Endodermal cell (in vitro differentiated cells): Measurements from ENCODE around the gene LGR6. TPM values are rescaled to one million over a fixed set of nuclear protein-coding genes. Genes with fewer than 3 reads are reported as not detected.

Experiments
- DNase-seq: peaks from one replicate; pipeline ENCODE4 v3.0.0-alpha.2; 2017
- H3K27ac ChIP-seq: 2 replicates; pipeline ENCODE4 v1.5.1; 2013; ENCODE audit warnings: mild to moderate bottlenecking, low read depth, low read length, moderate library complexity
- H3K27me3 ChIP-seq: 2 replicates; pipeline ENCODE4 v1.6.1; 2013; ENCODE audit warnings: mild to moderate bottlenecking, low read length, moderate library complexity; ENCODE audit not compliant: insufficient read depth, control insufficient read depth, poor library complexity, severe bottlenecking
- H3K36me3 ChIP-seq: 2 replicates; pipeline ENCODE4 v1.7.0; 2013; ENCODE audit warnings: mild to moderate bottlenecking, low read length, moderate library complexity; ENCODE audit not compliant: control insufficient read depth, insufficient read depth
- H3K4me1 ChIP-seq: one replicate; pipeline ENCODE4 v1.7.0; 2013; ENCODE audit warnings: low read length; ENCODE audit not compliant: control insufficient read depth, insufficient read depth
- H3K4me3 ChIP-seq: 2 replicates; pipeline ENCODE4 v1.5.1; 2013; ENCODE audit warnings: mild to moderate bottlenecking, low read length, moderate library complexity
- H3K9ac ChIP-seq: 2 replicates; pipeline ENCODE4 v1.6.1; 2013; ENCODE audit warnings: mild to moderate bottlenecking, low read length, moderate library complexity; ENCODE audit not compliant: poor library complexity, severe bottlenecking; ENCODE audit errors: extremely low read depth
- H3K9me3 ChIP-seq: 2 replicates; pipeline ENCODE4 v1.6.1; 2013; ENCODE audit warnings: mild to moderate bottlenecking, low read length, moderate library complexity; ENCODE audit not compliant: control insufficient read depth
- H3K27ac Mint-ChIP-seq: 2 replicates; pipeline ENCODE4 v1.8.0; 2020; ENCODE audit warnings: mixed read lengths
- H3K27me3 Mint-ChIP-seq: 2 replicates; pipeline ENCODE4 v1.8.0; 2021; ENCODE audit warnings: mild to moderate bottlenecking, mixed read lengths; ENCODE audit not compliant: insufficient read depth
- H3K36me3 Mint-ChIP-seq: 2 replicates; pipeline ENCODE4 v1.8.0; 2020; ENCODE audit warnings: low read depth, mixed read lengths
- H3K4me1 Mint-ChIP-seq: 2 replicates; pipeline ENCODE4 v1.8.0; 2020; ENCODE audit warnings: mixed read lengths
- H3K4me3 Mint-ChIP-seq: 2 replicates; pipeline ENCODE4 v1.8.0; 2020; ENCODE audit warnings: mild to moderate bottlenecking, moderate library complexity, mixed read lengths
- H3K9me3 Mint-ChIP-seq: 2 replicates; pipeline ENCODE4 v1.8.0; 2020; ENCODE audit warnings: mild to moderate bottlenecking, mixed read lengths
- WGBS, 2 experiments: methylation state at CpG; one replicate each; pipeline versions ENCODE4 v1.1.5 to v1.1.7; 2013; ENCODE audit warnings: missing lambda C conversion rate in 2 of 2, mixed read lengths in 1 of 2; ENCODE audit not compliant: insufficient coverage in 1 of 2, insufficient read length in 1 of 2; 5-methylcytosine and 5-hydroxymethylcytosine counted together
- total RNA-seq, 2 donors: library from RNA; stranded (reverse); fragmentation: NEBNext Ultra II Directional in 1 of 2; extraction: Animal tissue kit (Norgen Biotek cat#: 25700) in 1 of 2; gene quantifications; 2 replicates in 1 of 2; 3 replicates in 1 of 2; pipeline ENCODE4 v1.2.1, GENCODE V29; 2021
- TF ChIP-seq, protein P1 (sequence below): fragments of 200-600 bp; sonication (generic); conservative IDR thresholded peaks from 2 replicates; pipeline ENCODE4 v1.5.0; 2021; ENCODE audit warnings: antibody characterized with exemption, mild to moderate bottlenecking

LGR6 gene
- total RNA-seq, 2 donors from 2014 or later = 0.73 to 1.5 TPM

- peaks cover 19% of the 10 kb centered on the region for H3K27me3 ChIP-seq
- H3K4me3 ChIP-seq = no peak overlapping the region
- Mint-ChIP-seq H3K4me1 (no peaks in the 10 kb centered on the region), H3K9me3 (no peaks in the 10 kb centered on the region), H3K36me3 (no peaks in the 10 kb centered on the region), H3K27me3 (peaks cover 18% of the 10 kb centered on the region), H3K27ac (no peak overlapping the region), H3K4me3 (no peak overlapping the region)
- H3K27ac ChIP-seq = no peak overlapping the region
- TF ChIP-seq, protein P1, sequence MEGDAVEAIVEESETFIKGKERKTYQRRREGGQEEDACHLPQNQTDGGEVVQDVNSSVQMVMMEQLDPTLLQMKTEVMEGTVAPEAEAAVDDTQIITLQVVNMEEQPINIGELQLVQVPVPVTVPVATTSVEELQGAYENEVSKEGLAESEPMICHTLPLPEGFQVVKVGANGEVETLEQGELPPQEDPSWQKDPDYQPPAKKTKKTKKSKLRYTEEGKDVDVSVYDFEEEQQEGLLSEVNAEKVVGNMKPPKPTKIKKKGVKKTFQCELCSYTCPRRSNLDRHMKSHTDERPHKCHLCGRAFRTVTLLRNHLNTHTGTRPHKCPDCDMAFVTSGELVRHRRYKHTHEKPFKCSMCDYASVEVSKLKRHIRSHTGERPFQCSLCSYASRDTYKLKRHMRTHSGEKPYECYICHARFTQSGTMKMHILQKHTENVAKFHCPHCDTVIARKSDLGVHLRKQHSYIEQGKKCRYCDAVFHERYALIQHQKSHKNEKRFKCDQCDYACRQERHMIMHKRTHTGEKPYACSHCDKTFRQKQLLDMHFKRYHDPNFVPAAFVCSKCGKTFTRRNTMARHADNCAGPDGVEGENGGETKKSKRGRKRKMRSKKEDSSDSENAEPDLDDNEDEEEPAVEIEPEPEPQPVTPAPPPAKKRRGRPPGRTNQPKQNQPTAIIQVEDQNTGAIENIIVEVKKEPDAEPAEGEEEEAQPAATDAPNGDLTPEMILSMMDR = no peak
- no peaks in the 10 kb centered on the region for H3K4me1 ChIP-seq
- 93 to 94% methylated on average over 5 to 8 of the region's 8 CpGs for WGBS, 2 experiments
- no peaks in the 10 kb centered on the region for H3K36me3 ChIP-seq
- DNase-seq = no peak
- no peak overlapping the region for H3K9ac ChIP-seq
- no peaks in the 10 kb centered on the region for H3K9me3 ChIP-seq
Observed at GRCh38 chr1:202200669-202201068, 7.1 kb downstream of the LGR6 start.

- 86 to 100% methylated on average over 1 to 3 of the region's 3 CpGs for WGBS, 2 experiments
- no peaks in the 10 kb centered on the region for H3K9me3 Mint-ChIP-seq
Observed at GRCh38 chr1:202201266-202201665, 7.7 kb downstream of the LGR6 start.

GRCh38 chr1:202201971-202202370, 8.4 kb downstream of the LGR6 start:
- peaks cover 6% of the 10 kb centered on the region for H3K27me3 Mint-ChIP-seq

More at GRCh38 chr1:202201266-202201665, 7.7 kb downstream of the LGR6 start:
- Histone ChIP-seq H3K36me3 (no peaks in the 10 kb centered on the region), H3K27ac (no peak overlapping the region), H3K4me1 (no peaks in the 10 kb centered on the region), H3K4me3 (no peak overlapping the region), H3K9me3 (no peaks in the 10 kb centered on the region), H3K27me3 (peaks cover 13% of the 10 kb centered on the region), H3K9ac (no peak overlapping the region)
- H3K4me1 Mint-ChIP-seq = no peaks in the 10 kb centered on the region
- TF ChIP-seq, protein P1 = no peak
- no peak for DNase-seq
- peaks cover 12% of the 10 kb centered on the region for H3K27me3 Mint-ChIP-seq
- no peak overlapping the region for H3K27ac Mint-ChIP-seq
- no peaks in the 10 kb centered on the region for H3K36me3 Mint-ChIP-seq
- H3K4me3 Mint-ChIP-seq = no peak overlapping the region

More at GRCh38 chr1:202201971-202202370, 8.4 kb downstream of the LGR6 start:
- no peak for DNase-seq
- Mint-ChIP-seq H3K36me3 (no peaks in the 10 kb centered on the region), H3K4me1 (no peaks in the 10 kb centered on the region), H3K27ac (no peak overlapping the region), H3K4me3 (no peak overlapping the region), H3K9me3 (no peaks in the 10 kb centered on the region)
- H3K9me3 ChIP-seq = no peaks in the 10 kb centered on the region
- no peaks in the 10 kb centered on the region for H3K4me1 ChIP-seq
- 80 to 88% methylated on average over 2 to 4 of the region's 4 CpGs for WGBS, 2 experiments
- no peaks in the 10 kb centered on the region for H3K36me3 ChIP-seq
- H3K27ac ChIP-seq = no peak overlapping the region
- TF ChIP-seq, protein P1 = no peak
- no peak overlapping the region for H3K4me3 ChIP-seq
- H3K27me3 ChIP-seq = peaks cover 7% of the 10 kb centered on the region
- H3K9ac ChIP-seq = no peak overlapping the region
